ENCODE data around the gene WWC1. TPM values are rescaled to one million over a fixed set of nuclear protein-coding genes. Genes with fewer than 3 reads are reported as not detected.

Gene WWC1
- total and polyA plus RNA-seq, 9 of the 15 experiments (the other 6 are each of a cell fraction or from before 2014, with no cell fraction given): under 0.01 to 0.54 (median 0.42) TPM; not detected in 6

DNA sequence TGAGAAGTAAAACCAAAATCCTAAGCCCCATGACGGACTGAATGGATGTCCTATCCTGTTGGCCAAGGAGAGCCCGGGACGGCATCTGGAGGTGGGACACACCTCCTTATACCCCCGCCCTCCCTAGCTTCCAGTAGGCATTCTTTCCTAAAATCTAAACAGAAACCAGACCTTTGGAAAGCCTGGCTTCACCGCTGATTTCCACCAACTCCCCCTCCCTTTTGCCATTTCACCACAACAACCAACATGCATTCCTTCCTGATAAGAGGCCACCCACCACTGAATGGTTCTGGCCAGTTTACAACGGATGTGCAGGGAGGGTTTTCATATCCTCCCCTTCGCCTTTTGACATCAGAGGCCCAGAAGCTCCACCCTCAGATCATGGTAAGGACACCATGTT lies 185.6 kb downstream of the WWC1 start (continued):
- TF ChIP-seq CREB3L1 (IDR thresholded peaks at IDR 0.05; ENCODE audit: borderline replicate concordance, low read depth) (no peak), TRIM25 (IDR thresholded peaks at IDR 0.05; ENCODE audit: borderline replicate concordance) (no peak), EP300 (IDR thresholded peaks at IDR 0.05; ENCODE audit: low read length) (peak; percentile 12; the same call in 1 of the 2 replicates), ETV6 (IDR thresholded peaks at IDR 0.05; ENCODE audit: borderline replicate concordance in 1 of 2, low read depth in 2 of 2, low read length in 1 of 2) (no peak), ETV6 (CRISPR knock-in tag; IDR thresholded peaks at IDR 0.05; ENCODE audit: borderline replicate concordance) (no peak), SMARCB1 (IDR thresholded peaks at IDR 0.05; ENCODE audit: insufficient read length, low read depth) (no peak), POLR2B (IDR thresholded peaks at IDR 0.05; ENCODE audit: low read depth, partially characterized antibody) (no peak), MEF2A (IDR thresholded peaks at IDR 0.05; ENCODE audit: control insufficient read depth, low read depth, low read length) (no peak), ASH1L (IDR thresholded peaks at IDR 0.05; ENCODE audit: borderline replicate concordance, low read depth, partially characterized antibody) (no peak), KLF10 (CRISPR knock-in tag; IDR thresholded peaks at IDR 0.05) (no peak), SP1 (CRISPR knock-in tag; IDR thresholded peaks at IDR 0.05) (no peak), CBFA2T2 (conservative IDR thresholded peaks at IDR 0.05) (0 out of 2 replicates have a peak, but pooled peaks have one; percentile 8), EGR1 (conservative IDR thresholded peaks at IDR 0.05) (peak; percentile 59), PRDM10 (IDR thresholded peaks at IDR 0.05; ENCODE audit: partially characterized antibody) (peak; percentile 96), ZNF408 (CRISPR knock-in tag; IDR thresholded peaks at IDR 0.05; ENCODE audit: low read depth) (no peak), TEAD4 (IDR thresholded peaks at IDR 0.05; ENCODE audit: low read length) (peak; percentile 67), TEAD4 (CRISPR knock-in tag; IDR thresholded peaks at IDR 0.05; ENCODE audit: borderline replicate concordance) (no peak), HLTF (IDR thresholded peaks at IDR 0.05) (no peak)
- TF ChIP-seq, protein P1, sequence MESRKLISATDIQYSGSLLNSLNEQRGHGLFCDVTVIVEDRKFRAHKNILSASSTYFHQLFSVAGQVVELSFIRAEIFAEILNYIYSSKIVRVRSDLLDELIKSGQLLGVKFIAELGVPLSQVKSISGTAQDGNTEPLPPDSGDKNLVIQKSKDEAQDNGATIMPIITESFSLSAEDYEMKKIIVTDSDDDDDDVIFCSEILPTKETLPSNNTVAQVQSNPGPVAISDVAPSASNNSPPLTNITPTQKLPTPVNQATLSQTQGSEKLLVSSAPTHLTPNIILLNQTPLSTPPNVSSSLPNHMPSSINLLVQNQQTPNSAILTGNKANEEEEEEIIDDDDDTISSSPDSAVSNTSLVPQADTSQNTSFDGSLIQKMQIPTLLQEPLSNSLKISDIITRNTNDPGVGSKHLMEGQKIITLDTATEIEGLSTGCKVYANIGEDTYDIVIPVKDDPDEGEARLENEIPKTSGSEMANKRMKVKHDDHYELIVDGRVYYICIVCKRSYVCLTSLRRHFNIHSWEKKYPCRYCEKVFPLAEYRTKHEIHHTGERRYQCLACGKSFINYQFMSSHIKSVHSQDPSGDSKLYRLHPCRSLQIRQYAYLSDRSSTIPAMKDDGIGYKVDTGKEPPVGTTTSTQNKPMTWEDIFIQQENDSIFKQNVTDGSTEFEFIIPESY (CRISPR knock-in tag; IDR thresholded peaks at IDR 0.05): no peak

All from K562 (cell line).